Measurements from ENCODE around the gene SEC14L1. TPM values are rescaled to one million over a fixed set of nuclear protein-coding genes. Genes with fewer than 3 reads are reported as not detected.

SEC14L1 gene
- total and polyA plus RNA-seq, 2 of the 8 experiments (the other 6 are each of a cell fraction or from before 2014, with no cell fraction given) = 27.2 to 74.4 TPM

DNA sequence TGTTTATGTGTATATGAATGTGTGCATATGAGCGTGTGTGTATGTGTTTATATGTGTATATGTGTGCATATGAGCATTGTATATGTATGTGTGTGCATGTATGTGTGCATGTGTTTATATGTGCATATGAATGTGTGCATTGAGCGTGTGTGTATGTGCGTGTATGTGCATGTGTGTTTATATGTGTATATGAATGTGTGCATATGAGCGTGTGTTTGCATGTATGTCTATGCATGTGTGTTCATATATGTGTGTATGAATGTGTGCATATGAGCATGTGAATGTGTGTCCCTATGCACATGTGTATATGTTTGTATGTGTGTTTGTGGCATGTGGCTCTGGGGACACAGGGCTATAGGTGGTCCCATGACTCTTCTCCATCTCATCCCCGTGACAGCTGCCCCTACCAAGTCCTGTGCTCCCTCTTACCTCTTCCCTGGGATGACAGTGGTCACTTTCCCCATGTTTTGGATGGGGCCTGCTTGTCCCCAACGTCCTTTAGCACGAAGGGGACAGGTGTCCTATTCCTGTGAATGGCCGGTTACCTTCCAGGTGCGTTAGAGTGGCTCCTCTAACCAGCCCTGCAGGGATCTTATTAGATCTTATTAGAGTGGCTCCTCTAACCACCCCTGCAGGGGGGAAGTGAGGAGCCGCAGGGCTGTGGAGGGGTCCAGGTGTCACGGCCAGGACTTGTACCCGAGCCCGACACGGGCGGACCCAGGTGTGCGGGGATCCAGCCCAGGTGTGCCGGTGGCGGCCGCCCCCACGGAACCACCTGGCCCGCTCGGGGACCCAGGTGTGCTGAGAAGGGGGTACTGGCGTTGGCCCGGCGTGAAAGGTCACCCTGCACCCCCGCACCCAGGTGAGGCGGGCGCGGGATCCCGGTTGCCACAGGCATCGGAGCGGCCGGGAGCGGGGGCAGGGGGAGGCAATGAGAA lies 105.6 kb downstream of the SEC14L1 start:
- H3K4me1 ChIP-seq (replicated peaks in 1 of 4; ENCODE audit: control insufficient read depth in 3 of 4, insufficient read depth in 4 of 4, low read length in 3 of 4) = peaks cover 0 to 4% (median 1%) of the 10 kb centered on the region in 4 experiments; a peak in 3 of 7 replicates
- H2BK15ac ChIP-seq (ENCODE audit: low read length) = no peak overlapping the region
- H3K79me1 ChIP-seq (ENCODE audit: low read depth, low read length) = no peaks in the 10 kb centered on the region
- no peak for FAIRE-seq
- no peak overlapping the region for H3K9ac ChIP-seq (replicated peaks in 1 of 4; ENCODE audit: extremely low read depth in 1 of 4, low read depth in 3 of 4, low read length in 3 of 4)
- H3K23me2 ChIP-seq (ENCODE audit: low read depth, low read length) = no peaks in the 10 kb centered on the region; the same call in 1 of the 2 replicates
- H2AK5ac ChIP-seq (ENCODE audit: low read depth, low read length) = no peak overlapping the region
- no peak overlapping the region for H2BK120ac ChIP-seq (replicated peaks; ENCODE audit: low read depth, low read length)
- no peak overlapping the region for H2AFZ ChIP-seq (ENCODE audit: low read length)
- H3K23ac ChIP-seq (ENCODE audit: insufficient read length) = no peak overlapping the region
- peak overlapping the region; percentile 5 to 76 (median 50) for H3K4me3 ChIP-seq (ENCODE audit: extremely low read depth in 1 of 4, insufficient read depth in 2 of 4, low read depth in 3 of 4, low read length in 4 of 4)
- H4K8ac ChIP-seq (ENCODE audit: extremely low read depth, insufficient read depth, low read length) = peak overlapping the region; percentile 43; the same call in 1 of the 2 replicates
- no peaks in the 10 kb centered on the region for H3K9me3 ChIP-seq (ENCODE audit: insufficient read depth in 2 of 2, low read depth in 1 of 2, low read length in 1 of 2)
- no peak for DNase-seq (ENCODE audit: low read depth in 1 of 2, low spot score in 2 of 2)
- no peak overlapping the region for H3K56ac ChIP-seq (replicated peaks; ENCODE audit: insufficient read length, low read depth, low read length)
- ChIA-PET CTCF (ENCODE audit: partially characterized antibody) (no interaction called here), POLR2A (ENCODE audit: partially characterized antibody) (no interaction called here)
- H2BK12ac ChIP-seq (ENCODE audit: low read depth, low read length) = no peak overlapping the region
- H4K91ac ChIP-seq (replicated peaks; ENCODE audit: insufficient read length, low read length) = no peak overlapping the region
- H3K36me3 ChIP-seq (ENCODE audit: control insufficient read depth in 2 of 4, insufficient read depth in 4 of 4, low read length in 3 of 4) = no peaks in the 10 kb centered on the region
- peak overlapping the region; percentile 0 to 80; a peak in 3 of 4 replicates for H3K4me2 ChIP-seq (ENCODE audit: insufficient read depth in 1 of 2, low read depth in 2 of 2, low read length in 2 of 2)
- no peak overlapping the region for H3K27ac ChIP-seq (ENCODE audit: low read depth, low read length)
- 44% methylated on average over 22 of the region's 34 CpGs; no CpG with 5 or more reads in 1 of the 2 experiments for WGBS, 2 experiments (ENCODE audit: extremely low coverage in 1 of 2, insufficient coverage in 1 of 2, insufficient read length in 1 of 2, insufficient replicate concordance in 2 of 2, low coverage in 1 of 2, low lambda C conversion rate in 2 of 2, missing lambda C conversion rate in 1 of 2)
- H2BK5ac ChIP-seq (ENCODE audit: low read depth, low read length) = no peak overlapping the region
- H3K79me2 ChIP-seq (ENCODE audit: control insufficient read depth in 1 of 2, insufficient read depth in 2 of 2, low read length in 2 of 2) = no peaks in the 10 kb centered on the region
- no peak overlapping the region for H3K4ac ChIP-seq (replicated peaks; ENCODE audit: insufficient read length, low read depth, low read length)
- H2BK20ac ChIP-seq (ENCODE audit: low read length) = no peak overlapping the region
- TF ChIP-seq, protein P1, sequence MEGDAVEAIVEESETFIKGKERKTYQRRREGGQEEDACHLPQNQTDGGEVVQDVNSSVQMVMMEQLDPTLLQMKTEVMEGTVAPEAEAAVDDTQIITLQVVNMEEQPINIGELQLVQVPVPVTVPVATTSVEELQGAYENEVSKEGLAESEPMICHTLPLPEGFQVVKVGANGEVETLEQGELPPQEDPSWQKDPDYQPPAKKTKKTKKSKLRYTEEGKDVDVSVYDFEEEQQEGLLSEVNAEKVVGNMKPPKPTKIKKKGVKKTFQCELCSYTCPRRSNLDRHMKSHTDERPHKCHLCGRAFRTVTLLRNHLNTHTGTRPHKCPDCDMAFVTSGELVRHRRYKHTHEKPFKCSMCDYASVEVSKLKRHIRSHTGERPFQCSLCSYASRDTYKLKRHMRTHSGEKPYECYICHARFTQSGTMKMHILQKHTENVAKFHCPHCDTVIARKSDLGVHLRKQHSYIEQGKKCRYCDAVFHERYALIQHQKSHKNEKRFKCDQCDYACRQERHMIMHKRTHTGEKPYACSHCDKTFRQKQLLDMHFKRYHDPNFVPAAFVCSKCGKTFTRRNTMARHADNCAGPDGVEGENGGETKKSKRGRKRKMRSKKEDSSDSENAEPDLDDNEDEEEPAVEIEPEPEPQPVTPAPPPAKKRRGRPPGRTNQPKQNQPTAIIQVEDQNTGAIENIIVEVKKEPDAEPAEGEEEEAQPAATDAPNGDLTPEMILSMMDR (IDR thresholded peaks at IDR 0.05; ENCODE audit: control extremely low read depth in 1 of 3, insufficient read depth in 1 of 3, low read depth in 1 of 3, low read length in 3 of 3) = no peak
- peak; percentile 31 for TF ChIP-seq KDM4A (IDR thresholded peaks at IDR 0.05; ENCODE audit: low read depth, low read length, severe bottlenecking)
- H3K14ac ChIP-seq (ENCODE audit: insufficient read length) = no peak overlapping the region
- H3K27me3 ChIP-seq (replicated peaks in 1 of 4; ENCODE audit: control insufficient read depth in 3 of 4, extremely low read depth in 1 of 4, insufficient read depth in 3 of 4, low read length in 3 of 4) = peaks cover 0 to 9% (median 3%) of the 10 kb centered on the region in 4 experiments; a peak in 4 of 7 replicates
- no peak overlapping the region; the same call in 1 of the 2 replicates for H3K18ac ChIP-seq (ENCODE audit: extremely low read depth, low read length)
- H4K5ac ChIP-seq (ENCODE audit: insufficient read length, low read depth, low read length) = no peak overlapping the region
- H4K20me1 ChIP-seq (replicated peaks in 1 of 2; ENCODE audit: control insufficient read depth in 1 of 2, insufficient read depth in 2 of 2, low read length in 2 of 2) = peaks cover 0 to 5% of the 10 kb centered on the region in 2 experiments
